ENCODE results near the gene UGT1A5. TPM values are rescaled to one million over a fixed set of nuclear protein-coding genes. Genes with fewer than 3 reads are reported as not detected.

UGT1A5 gene
- total RNA-seq, 4 donors from 2014 or later, result not detected

- no peak for DNase-seq
- intact Hi-C loops (cut with DNase I; ENCODE audit: low total_unique reads), result no loop called here
- H3K27me3 ChIP-seq, result no peaks in the 10 kb centered on the region
- H3K36me3 ChIP-seq, result no peaks in the 10 kb centered on the region
- no peaks in the 10 kb centered on the region for H3K9me3 ChIP-seq
- no peak for TF ChIP-seq POLR2A (IDR thresholded peaks at IDR 0.05)
- TF ChIP-seq CTCF (IDR thresholded peaks at IDR 0.05), result no peak
- H3K4me1 ChIP-seq, result no peaks in the 10 kb centered on the region
- no peak overlapping the region for H3K27ac ChIP-seq
- no peak overlapping the region for H3K4me3 ChIP-seq
These were observed 87.5 kb downstream of the UGT1A5 start for GRCh38 chr2:233800208-233800607.

GRCh38 chr2:233801357-233802131 is 88.8 kb downstream of the UGT1A5 start:
- H3K27ac ChIP-seq, result no peak overlapping the region
- TF ChIP-seq POLR2A (IDR thresholded peaks at IDR 0.05) (no peak), CTCF (IDR thresholded peaks at IDR 0.05) (no peak)
- H3K4me3 ChIP-seq, result no peak overlapping the region
- H3K4me1 ChIP-seq, result no peaks in the 10 kb centered on the region
- H3K36me3 ChIP-seq, result no peaks in the 10 kb centered on the region
- no peak for DNase-seq
- intact Hi-C loops (cut with DNase I; ENCODE audit: low total_unique reads), result no loop called here
- no peaks in the 10 kb centered on the region for H3K9me3 ChIP-seq
- H3K27me3 ChIP-seq, result no peaks in the 10 kb centered on the region

GRCh38 chr2:233802132-233802815 is 89.6 kb downstream of the UGT1A5 start:
- Histone ChIP-seq H3K27me3 (no peaks in the 10 kb centered on the region), H3K4me1 (no peaks in the 10 kb centered on the region), H3K9me3 (no peaks in the 10 kb centered on the region), H3K27ac (no peak overlapping the region), H3K36me3 (no peaks in the 10 kb centered on the region), H3K4me3 (no peak overlapping the region)
- TF ChIP-seq POLR2A (IDR thresholded peaks at IDR 0.05), result no peak
- DNase-seq, result no peak
- intact Hi-C loops (cut with DNase I; ENCODE audit: low total_unique reads), result no loop called here

- no peak overlapping the region for H3K4me3 ChIP-seq
- H3K9me3 ChIP-seq, result no peaks in the 10 kb centered on the region
- no peak for TF ChIP-seq POLR2A (IDR thresholded peaks at IDR 0.05)
- TF ChIP-seq CTCF (IDR thresholded peaks at IDR 0.05), result no peak
- H3K4me1 ChIP-seq, result no peaks in the 10 kb centered on the region
- intact Hi-C loops (cut with DNase I; ENCODE audit: low total_unique reads), result no loop called here
- DNase-seq, result no peak
- no peaks in the 10 kb centered on the region for H3K27me3 ChIP-seq
- no peak overlapping the region for H3K27ac ChIP-seq
- H3K36me3 ChIP-seq, result no peaks in the 10 kb centered on the region
These were observed 90.7 kb downstream of the UGT1A5 start for GRCh38 chr2:233803292-233803911.

GRCh38 chr2:233803994-233804393 is 91.3 kb downstream of the UGT1A5 start:
- Histone ChIP-seq H3K9me3 (no peaks in the 10 kb centered on the region), H3K4me1 (no peaks in the 10 kb centered on the region), H3K27ac (no peak overlapping the region), H3K4me3 (no peak overlapping the region), H3K27me3 (no peaks in the 10 kb centered on the region), H3K36me3 (no peaks in the 10 kb centered on the region)
- no peak for DNase-seq
- no peak for TF ChIP-seq POLR2A (IDR thresholded peaks at IDR 0.05)
- no peak for TF ChIP-seq CTCF (IDR thresholded peaks at IDR 0.05)
- intact Hi-C loops (cut with DNase I; ENCODE audit: low total_unique reads), result no loop called here

All from uterus (tissue), 4 donors.